ENCODE results near the gene LIPC.
A peak's percentile ranks its signal among the peaks of the same experiment; 100 is the strongest.

The LIPC gene

DNA sequence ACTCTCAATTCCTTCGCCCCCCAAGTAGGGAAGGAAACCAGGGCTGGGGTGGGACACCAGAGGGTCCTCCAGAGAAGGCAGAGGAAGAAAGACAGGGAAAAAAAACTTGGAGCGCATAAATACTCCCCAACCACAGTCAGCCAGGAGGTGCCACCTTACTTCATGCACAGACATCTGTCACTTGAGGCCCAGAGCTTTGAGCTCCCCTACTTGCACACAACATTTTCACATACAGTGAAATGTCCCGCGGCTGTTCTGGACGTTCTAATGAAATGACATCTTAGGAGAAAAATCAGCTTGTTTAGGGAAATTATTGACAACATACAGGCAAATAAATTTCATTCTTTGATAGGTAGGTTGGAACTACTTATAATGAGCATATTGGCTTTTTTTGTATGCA is 113.0 kb downstream of the LIPC start:
- no peak overlapping the region for H3K4me3 ChIP-seq (ENCODE audit: low read depth, low read length)
- no peak for DNase-seq (ENCODE audit: low read depth)

DNA sequence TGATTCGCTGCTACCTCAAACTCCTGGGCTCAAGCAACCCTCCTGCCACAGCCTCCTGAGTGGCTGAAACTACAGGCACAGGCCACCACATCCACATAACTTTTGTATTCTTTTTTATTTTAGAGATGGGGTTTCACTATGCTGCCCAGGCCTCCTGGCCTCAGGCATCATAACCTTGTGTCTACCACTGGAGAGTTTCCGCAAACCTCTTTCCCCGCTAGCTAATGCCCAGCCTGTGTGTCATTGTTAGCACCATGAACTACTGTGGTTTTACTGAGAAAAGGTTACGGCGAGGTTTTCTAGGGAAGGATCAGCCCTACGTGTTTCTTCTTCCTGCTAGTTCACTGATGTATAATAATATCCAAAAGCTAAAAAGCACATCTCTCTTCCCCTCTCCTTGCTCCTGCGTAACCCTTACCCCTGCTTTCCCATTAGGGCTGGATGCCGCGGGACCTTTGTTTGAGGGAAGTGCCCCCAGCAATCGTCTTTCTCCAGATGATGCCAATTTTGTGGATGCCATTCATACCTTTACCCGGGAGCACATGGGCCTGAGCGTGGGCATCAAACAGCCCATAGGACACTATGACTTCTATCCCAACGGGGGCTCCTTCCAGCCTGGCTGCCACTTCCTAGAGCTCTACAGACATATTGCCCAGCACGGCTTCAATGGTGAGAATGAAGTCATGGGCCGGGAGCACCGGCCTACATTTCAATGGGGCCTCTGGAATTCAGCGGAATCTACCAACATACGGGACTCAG is 113.7 kb downstream of the LIPC start:
- no peak overlapping the region for H3K4me3 ChIP-seq (ENCODE audit: low read depth, low read length)
- no peak for DNase-seq (ENCODE audit: low read depth)

DNA sequence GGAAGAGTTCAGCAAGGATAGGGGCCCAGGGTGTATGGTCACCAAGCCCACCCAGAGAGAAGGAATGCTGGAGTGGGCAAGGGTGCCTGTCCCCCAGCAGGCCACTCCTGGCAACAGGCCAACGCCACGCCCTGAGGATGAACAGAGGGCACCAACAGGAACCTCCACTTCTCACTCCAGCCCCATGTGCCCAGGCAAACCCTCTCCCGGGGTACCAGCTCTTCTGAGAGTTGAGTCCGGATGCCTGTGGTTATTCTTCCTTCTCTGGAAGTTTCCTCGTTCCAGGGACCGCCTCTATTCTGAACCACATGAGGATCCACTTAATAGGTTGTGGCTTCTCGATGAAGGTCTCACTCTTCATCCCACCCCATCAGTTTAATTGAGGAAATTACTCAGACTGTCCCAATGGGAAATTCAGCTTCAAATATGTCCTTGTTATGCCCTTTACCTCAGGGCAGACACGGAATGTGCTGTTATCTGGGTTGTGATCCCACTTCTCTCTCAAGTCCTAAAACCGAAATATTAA is 114.3 kb downstream of the LIPC start:
- H3K4me3 ChIP-seq (ENCODE audit: low read depth, low read length) = no peak overlapping the region
- no peak for DNase-seq (ENCODE audit: low read depth)

DNA sequence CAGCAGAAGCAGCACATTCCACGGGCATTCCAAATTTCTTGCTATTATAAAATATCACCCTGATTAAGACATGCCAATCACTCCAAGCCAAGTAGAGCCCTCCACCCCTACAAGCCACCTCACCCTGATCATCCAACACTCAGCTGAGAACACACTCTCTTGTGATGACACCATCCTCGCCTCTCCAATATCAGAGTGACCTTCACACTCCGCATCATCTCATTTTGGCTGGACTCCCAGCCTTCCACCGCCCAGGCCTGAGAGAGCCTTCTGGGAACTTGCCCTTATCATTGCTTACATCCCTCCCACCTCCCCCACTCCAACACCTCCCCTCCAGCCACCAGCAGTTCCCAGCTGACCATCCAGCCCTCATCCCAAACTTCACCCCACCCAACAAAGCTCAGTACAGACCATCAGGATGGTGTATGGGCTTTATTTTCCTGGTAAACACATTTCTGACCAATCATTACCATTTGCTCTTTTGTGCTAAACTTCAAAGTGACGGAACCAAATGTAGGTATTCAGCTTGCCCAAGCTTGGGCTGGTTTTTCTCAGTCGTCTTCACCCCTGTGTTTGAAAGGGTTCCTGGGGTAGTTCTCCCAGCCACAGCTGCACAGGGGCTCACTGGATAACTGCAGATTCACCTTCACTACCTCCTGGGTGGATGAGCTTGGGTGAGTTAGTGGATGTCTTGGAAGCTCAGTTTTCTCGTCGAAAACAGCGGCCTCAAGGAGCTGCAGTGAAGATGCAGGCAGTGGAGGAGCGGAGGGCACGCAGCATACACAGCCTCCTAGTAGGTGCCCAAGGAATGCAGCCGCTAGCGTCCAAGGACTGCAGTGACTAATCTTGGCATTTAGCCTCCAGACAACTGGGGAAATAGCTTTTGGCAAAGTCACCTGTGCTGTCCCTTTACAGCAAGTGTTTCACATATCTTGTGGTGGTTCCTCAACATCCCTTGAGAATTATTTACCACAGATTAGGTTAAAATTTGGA is 115.1 kb downstream of the LIPC start:
- H3K4me3 ChIP-seq (ENCODE audit: low read depth, low read length) = no peak overlapping the region
- peak; percentile 65 for DNase-seq (ENCODE audit: low read depth)

DNA sequence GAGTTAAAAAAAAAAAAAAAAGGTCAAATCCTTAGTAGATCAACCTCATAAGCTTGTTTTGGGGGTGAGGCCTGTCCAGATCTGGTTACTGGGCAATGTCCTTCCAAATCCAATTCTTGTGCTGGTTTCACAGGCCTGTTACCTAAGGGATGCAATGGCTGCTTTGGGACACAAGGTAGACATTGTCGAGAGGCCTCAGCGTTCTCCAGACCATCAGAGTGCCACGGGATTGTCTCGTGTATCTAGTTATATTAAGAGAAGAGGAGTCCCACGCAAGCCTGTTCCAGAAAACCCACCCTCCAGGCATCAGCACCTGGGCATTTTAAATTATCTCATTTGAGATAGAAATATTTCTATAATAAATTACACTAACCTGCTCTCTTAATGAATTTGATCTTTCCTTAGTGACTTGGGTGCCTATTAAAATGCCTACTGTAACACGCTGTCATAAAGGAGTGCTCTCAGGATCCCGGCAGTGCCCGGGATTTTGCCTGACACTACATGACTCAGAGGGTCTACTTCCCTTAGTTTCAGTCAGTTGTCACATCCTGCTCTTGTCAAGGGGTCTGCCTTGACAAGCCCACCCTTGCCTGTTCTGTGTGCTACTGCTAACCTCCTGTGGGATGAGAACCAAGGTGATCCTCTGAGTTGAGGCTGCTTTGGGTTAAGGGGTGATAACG is 116.0 kb downstream of the LIPC start:
- DNase-seq (ENCODE audit: low read depth) = no peak
- H3K4me3 ChIP-seq (ENCODE audit: low read depth, low read length) = no peak overlapping the region

DNA sequence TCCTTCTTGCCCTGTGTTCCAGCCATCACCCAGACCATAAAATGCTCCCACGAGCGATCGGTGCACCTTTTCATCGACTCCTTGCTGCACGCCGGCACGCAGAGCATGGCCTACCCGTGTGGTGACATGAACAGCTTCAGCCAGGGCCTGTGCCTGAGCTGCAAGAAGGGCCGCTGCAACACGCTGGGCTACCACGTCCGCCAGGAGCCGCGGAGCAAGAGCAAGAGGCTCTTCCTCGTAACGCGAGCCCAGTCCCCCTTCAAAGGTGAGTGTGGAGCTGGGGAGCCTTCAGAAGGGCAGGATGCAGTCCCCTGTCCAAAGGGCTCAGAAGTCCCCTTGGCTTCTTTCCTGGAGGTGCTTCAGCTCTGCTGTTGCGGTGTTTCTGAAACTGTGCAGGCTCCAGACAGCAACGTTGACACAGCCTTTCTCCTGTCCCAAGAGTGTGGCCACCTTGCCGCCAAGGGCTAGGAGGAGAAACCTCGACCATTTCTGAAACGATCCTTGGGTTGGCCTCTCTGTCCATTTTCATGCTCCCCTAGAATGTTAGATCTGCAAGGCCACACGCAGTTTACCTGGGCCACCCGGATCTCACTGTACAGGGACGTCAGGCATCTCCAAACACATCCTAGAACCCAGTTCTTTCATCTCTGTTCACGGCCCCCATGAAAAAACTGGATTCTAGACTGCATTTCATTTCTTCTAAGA is 116.7 kb downstream of the LIPC start:
- H3K4me3 ChIP-seq (ENCODE audit: low read depth, low read length) = no peak overlapping the region
- no peak for DNase-seq (ENCODE audit: low read depth)

DNA sequence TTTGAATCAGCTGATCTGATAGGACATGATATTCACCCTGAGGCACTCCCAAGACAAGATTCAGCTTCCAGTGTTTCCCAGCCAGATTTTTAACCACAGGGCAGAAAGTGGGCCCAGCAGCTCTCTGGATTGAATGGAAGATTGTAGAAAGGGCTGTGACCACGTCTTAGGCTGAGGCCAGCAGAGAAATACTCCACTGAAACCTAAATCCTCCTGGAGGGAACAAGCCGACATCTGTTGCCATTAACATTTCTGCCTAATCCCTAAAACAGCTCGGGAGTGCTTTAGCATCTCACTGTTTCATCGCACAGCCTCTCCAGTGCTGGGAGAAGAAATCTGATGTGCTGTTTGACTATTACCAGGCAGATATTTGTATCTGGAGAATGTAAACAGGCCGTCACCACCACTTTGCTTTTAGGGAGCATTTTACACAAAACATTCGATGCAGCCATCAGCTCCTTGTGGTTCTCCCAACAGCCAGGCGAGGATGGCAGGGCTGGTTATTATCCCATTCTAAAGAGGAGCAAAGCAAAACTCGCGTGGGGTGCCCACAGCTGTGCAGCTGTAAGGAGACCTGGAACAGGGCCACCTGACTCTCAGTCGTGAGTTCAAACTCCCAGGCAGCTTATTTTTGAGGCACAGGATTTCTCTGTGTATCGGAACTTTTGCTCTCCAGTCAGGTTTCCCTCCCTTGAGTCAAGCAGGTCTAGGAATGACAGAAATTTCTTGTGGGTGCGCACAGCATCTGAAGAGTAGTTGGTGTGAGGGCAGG is 117.4 kb downstream of the LIPC start:
- peak; percentile 37 for DNase-seq (ENCODE audit: low read depth)

DNA sequence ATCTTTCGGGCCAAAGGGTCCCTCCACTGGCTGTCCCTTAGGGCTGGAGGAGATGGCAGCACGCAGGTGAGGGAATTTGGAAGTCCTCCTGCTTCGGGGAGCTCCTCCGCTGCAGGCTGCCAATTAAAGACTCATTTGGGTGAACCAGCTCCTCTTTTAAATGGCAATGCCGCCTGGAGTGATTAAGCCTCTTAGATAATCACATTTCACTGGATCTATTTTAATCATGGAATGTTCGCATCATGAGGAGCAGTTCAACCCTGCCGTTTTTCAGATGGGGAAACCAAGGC is 117.9 kb downstream of the LIPC start:
- H3K4me3 ChIP-seq (ENCODE audit: low read depth, low read length) = no peak overlapping the region
- no peak for DNase-seq (ENCODE audit: low read depth)

More for the DNA sequence above, 117.4 kb downstream of the LIPC start:
- no peak overlapping the region for H3K4me3 ChIP-seq (ENCODE audit: low read depth, low read length)

DNA sequence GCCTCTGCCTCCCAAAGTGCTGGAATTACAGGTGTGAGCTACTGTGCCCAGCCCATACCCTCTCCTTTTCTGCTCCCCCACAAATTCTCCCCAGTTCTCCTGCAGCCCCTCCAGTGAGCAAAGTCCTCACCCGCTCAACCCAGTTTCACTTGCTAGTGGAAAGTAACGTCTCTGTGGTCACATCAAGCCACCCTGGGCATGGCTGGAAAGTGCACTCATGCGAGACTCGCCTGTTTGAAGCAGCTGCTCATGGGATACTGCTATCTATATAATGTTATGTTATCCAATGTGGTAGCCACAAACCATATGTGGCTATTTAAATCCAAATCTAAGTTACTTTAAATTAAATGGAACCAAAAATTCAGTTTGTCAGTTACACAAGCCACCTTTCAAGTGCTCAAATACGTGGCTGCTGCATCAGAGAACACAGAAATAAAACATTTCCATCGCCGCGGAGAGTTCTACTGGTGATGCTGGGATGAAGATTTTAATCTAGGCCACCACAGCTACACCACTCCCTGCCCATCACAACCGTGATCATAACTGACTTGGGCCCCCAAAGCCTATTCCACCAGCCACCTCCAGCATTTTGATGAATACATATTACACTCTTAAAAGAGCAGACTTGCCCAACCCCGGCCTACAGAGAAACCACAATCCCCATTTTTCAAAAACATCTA is 119.4 kb downstream of the LIPC start:
- no peak for DNase-seq (ENCODE audit: low read depth)
- H3K4me3 ChIP-seq (ENCODE audit: low read depth, low read length) = no peak overlapping the region

DNA sequence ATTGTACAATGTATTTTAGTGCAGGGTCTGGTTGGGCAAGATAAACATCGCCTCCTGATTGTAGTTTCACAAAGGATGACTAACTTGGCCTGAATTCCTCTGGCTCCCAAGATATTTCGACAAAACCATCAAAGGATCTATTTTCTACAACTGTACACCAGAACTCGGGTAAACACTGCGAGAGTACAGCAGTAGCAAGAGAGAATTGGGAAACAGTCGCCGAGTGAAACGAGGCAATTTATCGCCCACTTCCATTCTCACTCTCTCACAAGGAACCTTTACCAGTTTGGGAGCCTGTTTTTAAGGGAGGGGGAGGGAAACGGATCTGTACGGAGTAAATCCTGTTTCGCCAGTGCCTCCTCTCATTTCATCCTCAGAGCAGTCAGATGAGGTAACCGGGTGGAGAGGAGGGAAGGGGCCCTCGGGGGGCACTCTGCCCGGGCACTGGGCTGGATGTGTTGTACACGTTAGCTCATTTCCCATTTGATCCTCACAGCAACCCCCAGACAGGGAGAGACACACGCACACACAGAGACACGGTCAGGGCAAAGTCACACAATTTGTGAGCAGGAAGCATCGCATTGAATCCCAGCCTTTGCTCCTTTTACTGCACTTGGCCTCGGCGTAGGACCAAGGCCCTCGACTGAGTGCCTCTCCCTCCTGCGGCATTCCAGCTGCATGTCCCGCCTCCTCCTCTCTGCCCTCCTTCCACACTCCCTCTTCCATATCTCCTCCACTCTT is 120.1 kb downstream of the LIPC start:
- peak; percentile 93 for DNase-seq (ENCODE audit: low read depth)
- H3K4me3 ChIP-seq (ENCODE audit: low read depth, low read length) = peak overlapping the region; percentile 2

DNA sequence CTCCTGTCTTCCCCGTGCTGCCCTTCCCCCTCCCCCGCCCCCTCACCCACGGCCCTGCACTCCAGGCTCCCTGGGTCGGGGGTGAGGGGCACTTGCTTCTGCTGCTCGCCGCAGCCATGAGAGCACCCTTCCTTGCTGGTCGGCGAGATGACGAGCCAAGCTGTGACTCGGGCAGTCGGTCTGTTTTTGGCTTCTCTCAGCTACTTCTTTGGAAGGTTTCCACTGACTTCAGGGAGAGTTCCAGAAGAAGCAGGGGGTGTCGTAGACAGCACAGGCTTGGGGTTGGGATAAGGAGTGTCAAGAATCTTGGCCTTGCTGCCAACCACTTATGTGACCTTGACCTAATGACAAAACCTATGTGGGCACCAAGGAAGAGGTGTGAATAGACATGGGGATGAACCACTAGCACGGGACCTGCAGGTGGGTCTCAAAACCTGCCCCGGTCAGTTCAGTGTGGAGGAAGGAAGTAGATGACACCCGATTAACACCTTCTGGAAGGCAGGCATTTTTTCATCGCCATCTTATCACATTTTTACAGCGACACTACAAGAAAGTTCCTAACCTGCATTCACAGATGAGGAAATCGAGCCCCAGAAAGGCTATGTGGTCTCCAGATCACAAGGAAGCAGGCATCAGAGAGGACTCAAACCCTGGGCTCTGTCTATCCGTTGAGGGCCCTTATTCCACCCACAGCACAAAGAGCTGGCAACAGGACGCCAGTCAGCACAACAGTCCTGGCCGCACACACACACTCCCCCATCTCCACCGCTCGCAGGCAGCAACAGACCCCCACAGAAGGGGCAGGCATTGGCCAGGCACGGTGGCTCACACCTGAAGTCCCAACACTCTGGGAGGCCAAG is 120.9 kb downstream of the LIPC start:
- DNase-seq (ENCODE audit: low read depth) = no peak
- no peak overlapping the region for H3K4me3 ChIP-seq (ENCODE audit: low read depth, low read length)

DNA sequence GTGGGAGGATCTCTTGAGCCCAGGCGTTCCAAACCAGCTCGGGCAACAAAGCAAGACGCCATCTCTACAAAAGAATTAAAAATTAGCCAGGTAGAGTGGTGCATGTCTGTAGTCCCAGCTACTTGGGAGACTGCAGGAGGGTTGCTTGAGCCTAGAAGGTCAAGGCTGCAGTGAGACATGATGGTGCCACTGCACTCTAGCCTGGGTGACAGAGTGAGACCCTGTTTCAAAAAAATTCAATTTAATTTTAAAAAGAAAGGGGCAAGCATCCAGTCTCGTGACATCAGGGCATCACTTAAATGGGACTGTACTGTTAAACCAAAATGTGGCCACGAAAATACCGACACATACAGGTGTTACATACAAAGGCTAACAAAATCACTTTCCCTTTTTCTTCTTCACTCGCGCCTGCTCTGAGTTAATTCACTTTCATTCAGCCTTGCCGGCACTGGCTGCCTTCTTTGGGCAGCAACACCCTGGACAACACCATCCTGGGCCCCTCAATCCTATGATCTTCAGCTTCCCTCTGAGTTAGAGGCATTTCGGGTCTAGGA is 121.7 kb downstream of the LIPC start:
- no peak for DNase-seq (ENCODE audit: low read depth)
- H3K4me3 ChIP-seq (ENCODE audit: low read depth, low read length) = no peak overlapping the region

DNA sequence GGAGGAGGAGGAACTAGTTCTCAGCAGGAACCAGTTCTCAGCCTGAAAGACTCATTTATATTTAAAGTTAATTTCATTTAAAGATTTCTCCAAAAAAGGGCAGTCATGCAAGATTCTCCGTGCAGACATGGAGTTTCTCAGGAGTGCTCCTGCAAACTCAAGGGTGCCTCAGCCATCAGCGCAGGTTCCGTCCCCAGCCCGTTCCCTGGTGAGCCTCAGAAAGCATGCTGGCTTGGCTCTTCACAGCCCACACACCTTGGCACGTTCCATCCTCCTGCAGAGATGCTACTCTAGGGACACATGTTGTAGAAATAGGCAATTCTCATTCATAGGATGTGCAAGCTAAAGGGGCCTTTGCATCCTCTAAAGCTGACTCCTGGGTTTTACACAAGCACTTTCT is 123.0 kb downstream of the LIPC start:
- DNase-seq (ENCODE audit: low read depth) = no peak
- no peak overlapping the region for H3K4me3 ChIP-seq (ENCODE audit: low read depth, low read length)

DNA sequence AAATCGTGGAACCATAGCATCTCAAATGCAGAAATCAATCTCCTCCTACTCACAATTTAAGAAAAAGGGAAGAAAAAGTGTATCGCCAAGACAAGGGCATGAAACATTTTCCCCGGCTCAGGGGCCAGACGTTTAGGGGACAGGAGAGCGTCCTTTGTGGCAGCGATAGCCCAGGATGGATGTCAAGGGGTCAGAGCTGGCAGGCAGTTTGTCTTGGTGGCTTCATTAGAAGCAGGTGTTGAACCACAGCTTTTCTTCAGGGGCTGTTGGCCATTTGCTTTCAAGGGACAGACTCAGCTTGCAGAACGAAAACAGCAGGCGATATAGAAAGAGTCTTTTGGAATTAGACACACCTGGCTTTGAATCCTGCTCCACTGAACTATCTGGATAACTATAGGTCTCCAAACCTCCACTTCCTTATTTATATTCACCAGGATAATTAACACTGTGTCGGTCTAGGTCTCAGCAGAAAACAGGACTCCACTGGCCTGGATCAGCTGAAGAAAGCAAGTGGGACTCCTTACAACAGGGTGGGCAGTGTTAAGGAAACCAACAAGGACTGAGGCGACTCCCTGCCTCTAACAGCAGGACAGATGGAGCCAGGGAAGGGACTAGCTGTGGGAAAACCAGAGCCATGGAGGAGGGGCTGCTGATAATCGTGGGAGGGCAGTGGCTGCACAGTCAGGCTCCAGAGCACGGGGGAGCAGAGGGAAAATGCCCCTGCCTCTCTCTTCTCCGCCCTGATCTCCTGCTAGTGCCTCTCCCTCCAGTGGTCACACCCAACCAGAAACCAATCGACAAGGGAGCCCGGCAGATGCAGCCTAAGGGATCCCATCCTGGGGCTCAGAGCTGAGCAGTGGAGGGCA is 123.6 kb downstream of the LIPC start:
- no peak for DNase-seq (ENCODE audit: low read depth)
- no peak overlapping the region for H3K4me3 ChIP-seq (ENCODE audit: low read depth, low read length)

DNA sequence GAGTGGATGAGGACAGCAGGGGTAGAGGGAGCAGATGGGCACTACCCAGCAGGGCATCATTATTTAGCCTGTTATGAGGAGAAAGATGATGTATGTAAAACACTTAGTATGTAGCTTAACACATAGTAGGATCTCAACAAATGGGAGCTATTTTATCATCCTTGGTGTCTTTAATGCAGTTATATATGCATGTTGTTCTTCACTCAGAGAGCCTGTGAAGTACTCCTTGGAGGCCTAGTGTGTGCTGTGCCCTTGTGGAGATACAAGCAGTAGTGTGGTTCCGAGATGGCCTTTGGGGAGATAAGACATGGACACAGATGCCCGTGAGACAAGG is 124.2 kb downstream of the LIPC start:
- H3K4me3 ChIP-seq (ENCODE audit: low read depth, low read length) = no peak overlapping the region
- DNase-seq (ENCODE audit: low read depth) = no peak

DNA sequence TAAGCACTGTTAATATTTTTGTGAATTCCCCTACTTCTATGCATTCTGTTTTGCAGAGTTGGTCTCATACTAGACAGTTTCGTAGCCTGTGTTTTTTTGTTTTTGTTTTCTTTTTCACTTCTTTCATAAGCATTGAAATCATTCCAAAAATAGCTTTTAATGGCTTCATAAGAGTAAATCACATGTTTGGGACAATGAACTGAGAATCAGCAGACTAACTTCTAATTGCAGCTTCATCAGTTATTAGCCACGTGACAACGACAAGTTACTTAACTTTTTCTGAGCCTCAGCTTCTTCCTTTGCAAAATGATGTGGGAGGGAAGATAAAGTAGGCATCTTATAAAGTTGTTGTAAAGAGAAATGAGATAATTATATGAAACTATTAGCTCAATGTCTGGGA is 124.8 kb downstream of the LIPC start:
- DNase-seq (ENCODE audit: low read depth) = no peak
- no peak overlapping the region for H3K4me3 ChIP-seq (ENCODE audit: low read depth, low read length)

Data from skeletal muscle cell (primary cell).